ENCODE results near the gene DISC1. TPM values are rescaled to one million over a fixed set of nuclear protein-coding genes. Genes with fewer than 3 reads are reported as not detected.
"Not testable (repeated sequence)": the region's sequence is repeated elsewhere in the genome, so short reads cannot be mapped to it uniquely, and the experiment has no call there.

The DISC1 gene
- total RNA-seq, 1 donor from 2014 or later: 10.5 TPM

GRCh38 chr1:231763456-231763855 lies 136.9 kb downstream of the DISC1 start:
- intact Hi-C loops (cut with micrococcal nuclease): no loop called here

GRCh38 chr1:231765825-231766224 lies 139.2 kb downstream of the DISC1 start:
- intact Hi-C loops (cut with micrococcal nuclease): not testable (repeated sequence)

GRCh38 chr1:231767471-231767870 lies 140.9 kb downstream of the DISC1 start:
- intact Hi-C loops (cut with micrococcal nuclease): no loop called here

- intact Hi-C loops (cut with micrococcal nuclease): no loop called here
Measured at GRCh38 chr1:231768416-231768815, 141.8 kb downstream of the DISC1 start.

GRCh38 chr1:231770506-231771175 lies 144.1 kb downstream of the DISC1 start:
- intact Hi-C loops (cut with micrococcal nuclease): no loop called here

- intact Hi-C loops (cut with micrococcal nuclease): no loop called here
Measured at GRCh38 chr1:231774719-231775335, 148.2 kb downstream of the DISC1 start.

GRCh38 chr1:231776010-231776756 lies 149.6 kb downstream of the DISC1 start:
- intact Hi-C loops (cut with micrococcal nuclease): no loop called here

- intact Hi-C loops (cut with micrococcal nuclease): no loop called here
Measured at GRCh38 chr1:231776757-231777062, 150.1 kb downstream of the DISC1 start.

- intact Hi-C loops (cut with micrococcal nuclease): no loop called here
Measured at GRCh38 chr1:231778009-231778719, 151.6 kb downstream of the DISC1 start.

- intact Hi-C loops (cut with micrococcal nuclease): no loop called here
Measured at GRCh38 chr1:231779081-231779480, 152.5 kb downstream of the DISC1 start.

- intact Hi-C loops (cut with micrococcal nuclease): no loop called here
Measured at GRCh38 chr1:231781892-231782291, 155.3 kb downstream of the DISC1 start.

- intact Hi-C loops (cut with micrococcal nuclease): not testable (repeated sequence)
Measured at GRCh38 chr1:231785073-231785472, 158.5 kb downstream of the DISC1 start.

GRCh38 chr1:231786126-231786525 lies 159.5 kb downstream of the DISC1 start:
- intact Hi-C loops (cut with micrococcal nuclease): no loop called here

GRCh38 chr1:231792634-231793033 lies 166.0 kb downstream of the DISC1 start:
- intact Hi-C loops (cut with micrococcal nuclease): no loop called here

GRCh38 chr1:231793893-231794292 lies 167.3 kb downstream of the DISC1 start:
- intact Hi-C loops (cut with micrococcal nuclease): no loop called here

- intact Hi-C loops (cut with micrococcal nuclease): no loop called here
Measured at GRCh38 chr1:231796141-231796540, 169.6 kb downstream of the DISC1 start.

GRCh38 chr1:231799363-231799986 lies 172.9 kb downstream of the DISC1 start:
- intact Hi-C loops (cut with micrococcal nuclease): no loop called here

- intact Hi-C loops (cut with micrococcal nuclease): no loop called here
Measured at GRCh38 chr1:231800108-231800507, 173.5 kb downstream of the DISC1 start.

GRCh38 chr1:231801042-231801585 lies 174.5 kb downstream of the DISC1 start:
- intact Hi-C loops (cut with micrococcal nuclease): no loop called here

- intact Hi-C loops (cut with micrococcal nuclease): no loop called here
Measured at GRCh38 chr1:231803353-231803752, 176.8 kb downstream of the DISC1 start.

Measured in T-helper 2 cell treated with Interferon-gamma antibody and Interleukin-4, amounts not matched to agents 100 ng/mL and 5 ng/mL, for 36 hours (primary cell).